MCF 10A (cell line): Measurements from ENCODE around the gene BRF1. TPM values are rescaled to one million over a fixed set of nuclear protein-coding genes. Genes with fewer than 3 reads are reported as not detected.

Experiments
- BruUV-seq: library from RNA; stranded (reverse); fragments of 400-500 nt; replicated peaks from 2 replicates; lab custom pipeline; 2021; lab: Mats Ljungman, UMichigan
- CTCF ChIA-PET: fragments of 300-600 bp; sonication (Branson Sonifier 250); formaldehyde crosslinking; extraction: SDS; loops from one replicate; lab custom pipeline; 2021; ENCODE audit warnings: antibody characterized with exemption, inconsistent platforms; lab: Yijun Ruan, JAX
- POLR2A ChIA-PET: fragments of 300-600, 350-650 bp; sonication (Branson Sonifier 250); formaldehyde crosslinking; extraction: SDS; loops from one replicate; lab custom pipeline; 2020; ENCODE audit warnings: antibody characterized with exemption, inconsistent platforms; lab: Yijun Ruan, JAX
- DNase-seq: peaks from one replicate; pipeline ENCODE4 v3.0.0-alpha.2; 2018; ENCODE audit not compliant: unreplicated experiment
- H3K27ac Mint-ChIP-seq: one replicate; pipeline ENCODE4 v1.8.0; 2022; ENCODE audit warnings: mild to moderate bottlenecking, low read depth, mixed read lengths; ENCODE audit not compliant: unreplicated experiment
- H3K27me3 Mint-ChIP-seq: one replicate; pipeline ENCODE4 v1.8.0; 2022; ENCODE audit warnings: mixed read lengths; ENCODE audit not compliant: insufficient read depth, unreplicated experiment
- H3K36me3 Mint-ChIP-seq: one replicate; pipeline ENCODE4 v1.8.0; 2022; ENCODE audit warnings: mild to moderate bottlenecking, moderate library complexity, mixed read lengths; ENCODE audit not compliant: insufficient read depth, unreplicated experiment
- H3K4me1 Mint-ChIP-seq: one replicate; pipeline ENCODE4 v1.8.0; 2022; ENCODE audit warnings: mixed read lengths; ENCODE audit not compliant: insufficient read depth, unreplicated experiment
- H3K4me3 Mint-ChIP-seq: one replicate; pipeline ENCODE4 v1.8.0; 2022; ENCODE audit warnings: mild to moderate bottlenecking, moderate library complexity, mixed read lengths; ENCODE audit not compliant: unreplicated experiment
- H3K9me3 Mint-ChIP-seq: one replicate; pipeline ENCODE4 v1.8.0; 2022; ENCODE audit warnings: mixed read lengths; ENCODE audit not compliant: unreplicated experiment
- CTCF ChIP-seq: fragments of 200-600 bp; IDR thresholded peaks from one replicate; pipeline ENCODE4 v1.8.0; 2022; ENCODE audit warnings: antibody characterized with exemption, mild to moderate bottlenecking; ENCODE audit not compliant: unreplicated experiment
- intact Hi-C: fragments of 100-400 bp; cut with micrococcal nuclease; formaldehyde crosslinking; loops from 2 replicates; pipeline ENCODE4 v1.14.1; 2022
- total RNA-seq: library from RNA; stranded (reverse); gene quantifications from 2 replicates; pipeline ENCODE4 v1.2.3, GENCODE V29; 2022

BRF1 gene
- total RNA-seq, 1 experiment from 2014 or later, result 30.7 TPM

GRCh38 chr14:105201156-105201924 lies 99.5 kb downstream of the BRF1 start:
- Mint-ChIP-seq H3K27me3 (peaks cover 34% of the 10 kb centered on the region), H3K4me1 (peaks cover 16% of the 10 kb centered on the region), H3K4me3 (no peak overlapping the region), H3K36me3 (peaks cover 13% of the 10 kb centered on the region), H3K27ac (no peak overlapping the region), H3K9me3 (no peaks in the 10 kb centered on the region)
- TF ChIP-seq CTCF, result no peak
- DNase-seq, result no peak
- ChIA-PET CTCF (interaction anchor here (0.7 to 4.0 kb wide), 8 partner anchors 7 to 112 kb away, joined by 3 to 12 read pairs (median 4); partner anchors contain the start of gene BTBD6), POLR2A (interaction anchor here (1.1 kb wide), 1 partner anchor 151 kb away, joined by 3 read pairs; no protein-coding TSS in a partner anchor)
- BruUV-seq, result no TSS peak
- intact Hi-C loops, result no loop called here

- ChIA-PET CTCF (interaction anchor here (0.6 to 1.6 kb wide), 5 partner anchors 11 to 139 kb away, joined by 3 to 7 read pairs (median 3); partner anchors contain the start of gene BTBD6), POLR2A (interaction anchor here (1.1 kb wide), 1 partner anchor 151 kb away, joined by 3 read pairs; no protein-coding TSS in a partner anchor)
- peaks cover 38% of the 10 kb centered on the region for H3K27me3 Mint-ChIP-seq
- H3K4me3 Mint-ChIP-seq, result no peak overlapping the region
- no TSS peak for BruUV-seq
- TF ChIP-seq CTCF, result no peak
- peaks cover 16% of the 10 kb centered on the region for H3K4me1 Mint-ChIP-seq
- peaks cover 13% of the 10 kb centered on the region for H3K36me3 Mint-ChIP-seq
- H3K27ac Mint-ChIP-seq, result no peak overlapping the region
- H3K9me3 Mint-ChIP-seq, result no peaks in the 10 kb centered on the region
- DNase-seq, result no peak
- intact Hi-C loops, result no loop called here
These were observed 100.2 kb downstream of the BRF1 start for GRCh38 chr14:105200641-105201040.

- POLR2A ChIA-PET, result no interaction called here
- no peak for DNase-seq
- CTCF ChIA-PET, result no interaction called here
- Mint-ChIP-seq H3K36me3 (peaks cover 13% of the 10 kb centered on the region), H3K4me1 (peaks cover 16% of the 10 kb centered on the region), H3K9me3 (no peaks in the 10 kb centered on the region), H3K27me3 (peaks cover 44% of the 10 kb centered on the region), H3K27ac (no peak overlapping the region), H3K4me3 (no peak overlapping the region)
- intact Hi-C loops, result no loop called here
- no TSS peak for BruUV-seq
- TF ChIP-seq CTCF, result no peak
These were observed 100.7 kb downstream of the BRF1 start for GRCh38 chr14:105200074-105200473.

- H3K4me1 Mint-ChIP-seq, result peaks cover 17% of the 10 kb centered on the region
- POLR2A ChIA-PET, result no interaction called here
- no peak for DNase-seq
- no peaks in the 10 kb centered on the region for H3K9me3 Mint-ChIP-seq
- no peak for TF ChIP-seq CTCF
- H3K27ac Mint-ChIP-seq, result no peak overlapping the region
- BruUV-seq, result no TSS peak
- H3K27me3 Mint-ChIP-seq, result peaks cover 54% of the 10 kb centered on the region
- peaks cover 13% of the 10 kb centered on the region for H3K36me3 Mint-ChIP-seq
- no peak overlapping the region for H3K4me3 Mint-ChIP-seq
- intact Hi-C loops, result no loop called here
- CTCF ChIA-PET, result no interaction called here
These were observed 101.7 kb downstream of the BRF1 start for GRCh38 chr14:105199093-105199492.
